Colon (tissue), 2 donors: Measurements from ENCODE around the gene TP53I13.

Experiments used
- FAIRE-seq: peaks from 2 replicates; lab custom pipeline; 2012; peaks lifted over from hg19 to GRCh38; lab: Jason Lieb, UNC
- donor health status: control.
- donor health status: control.

Gene TP53I13

GRCh38 chr17:29581583-29582253 lies 13.2 kb downstream of the TP53I13 start:
- no peak for FAIRE-seq

GRCh38 chr17:29582254-29582765 lies 13.8 kb downstream of the TP53I13 start:
- no peak for FAIRE-seq

- no peak for FAIRE-seq
Measured at GRCh38 chr17:29582772-29583171, 14.3 kb downstream of the TP53I13 start.

GRCh38 chr17:29583324-29584248 lies 15.1 kb downstream of the TP53I13 start:
- no peak for FAIRE-seq

- no peak for FAIRE-seq
Measured at GRCh38 chr17:29584452-29585079, 16.1 kb downstream of the TP53I13 start.

GRCh38 chr17:29585080-29585751 lies 16.7 kb downstream of the TP53I13 start:
- FAIRE-seq, result no peak

GRCh38 chr17:29586676-29587469 lies 18.4 kb downstream of the TP53I13 start:
- FAIRE-seq, result no peak

- FAIRE-seq, result no peak
Measured at GRCh38 chr17:29587591-29587990, 19.1 kb downstream of the TP53I13 start.

GRCh38 chr17:29588017-29588561 lies 19.6 kb downstream of the TP53I13 start:
- FAIRE-seq, result no peak

- no peak for FAIRE-seq
Measured at GRCh38 chr17:29588562-29589411, 20.3 kb downstream of the TP53I13 start.

- no peak for FAIRE-seq
Measured at GRCh38 chr17:29589524-29590410, 21.3 kb downstream of the TP53I13 start, which contains the start of gene GIT1. TSS of gene GIT1 (minus strand) at chr17:29589648. CDS start at chr17:29589378, 270 bp downstream.

GRCh38 chr17:29590411-29591145 lies 22.1 kb downstream of the TP53I13 start:
- no peak for FAIRE-seq

- FAIRE-seq, result no peak
Measured at GRCh38 chr17:29591146-29591736, 22.7 kb downstream of the TP53I13 start.

- no peak for FAIRE-seq
Measured at GRCh38 chr17:29591737-29592608, 23.5 kb downstream of the TP53I13 start.

- FAIRE-seq, result no peak
Measured at GRCh38 chr17:29592850-29593551, 24.5 kb downstream of the TP53I13 start, which contains the start of gene ANKRD13B. TSS of gene ANKRD13B (plus strand) at chr17:29593132. CDS start at chr17:29593622, 490 bp downstream.
